NCI-H2107 treated with DMSO at 0.1 percent for 48 hours (cell line): ENCODE data around the gene CIP2A.

ENCODE experiments used
- DNase-seq: peaks from one replicate; lab custom pipeline; 2025; ENCODE audit not compliant: unreplicated experiment; lab: John Stamatoyannopoulos, UW

The CIP2A gene

DNA sequence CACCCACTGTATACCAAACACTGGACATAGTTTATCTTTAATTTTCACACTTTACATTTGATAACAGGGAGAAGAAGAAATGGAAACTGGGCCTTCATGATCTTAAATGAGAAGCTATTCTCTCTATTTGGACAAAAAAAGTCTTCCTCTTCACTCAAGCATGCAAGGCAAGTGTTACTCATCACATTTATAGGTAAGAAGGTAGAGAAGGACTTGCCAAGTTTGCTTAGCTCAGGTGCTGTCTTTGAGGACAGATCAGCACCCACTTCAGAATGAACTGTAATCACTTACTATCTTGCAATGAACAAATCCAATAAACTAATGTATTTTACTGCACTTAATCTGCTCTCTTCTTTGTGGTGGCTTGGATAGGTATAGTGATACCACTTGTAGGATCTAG is 77.7 kb downstream of the CIP2A start:
- DNase-seq: no peak

DNA sequence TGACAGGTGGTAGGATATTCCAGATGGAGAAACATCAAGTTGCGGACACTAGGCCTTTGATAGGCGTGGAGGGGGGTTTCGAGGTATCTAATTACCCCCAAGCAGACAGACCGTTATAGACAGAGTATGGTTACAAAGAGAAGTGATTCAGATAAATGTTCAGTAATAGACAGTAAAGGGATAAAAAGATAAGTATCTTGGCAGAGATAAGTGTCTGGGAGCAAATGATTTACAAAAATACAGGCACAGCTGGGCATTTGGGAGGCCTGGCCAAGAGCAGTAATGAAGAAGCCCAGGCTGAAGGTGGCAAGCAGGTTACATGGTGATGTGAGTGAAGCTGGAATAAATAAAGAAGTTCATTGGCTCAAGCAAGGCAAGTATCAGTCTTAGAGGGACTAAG is 78.2 kb downstream of the CIP2A start:
- DNase-seq: no peak

DNA sequence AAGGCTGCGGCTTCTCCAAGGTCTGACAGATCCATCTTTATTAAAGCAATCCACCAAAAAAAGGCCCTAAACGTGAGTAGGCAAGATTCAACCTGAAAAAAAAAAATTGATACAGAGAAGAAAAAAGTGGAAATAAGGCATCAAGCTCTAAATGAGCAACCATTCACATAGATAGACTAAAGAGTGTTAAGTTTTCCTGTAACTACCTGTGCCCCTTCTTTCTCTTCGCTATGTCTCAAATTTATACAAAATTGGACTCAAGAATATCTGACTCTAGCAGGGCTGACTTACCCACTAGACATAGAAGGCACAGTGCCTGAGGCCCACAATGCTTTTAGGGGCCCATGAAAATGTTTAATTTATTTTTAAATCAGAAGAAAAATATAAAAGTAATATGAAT is 78.7 kb downstream of the CIP2A start, which contains the start of gene MYH15:
Gene MYH15 (minus strand): TSS at position 101 of the 400 bp plus-strand sequence. CDS start 66 bp downstream, at position 35.
- no peak for DNase-seq

DNA sequence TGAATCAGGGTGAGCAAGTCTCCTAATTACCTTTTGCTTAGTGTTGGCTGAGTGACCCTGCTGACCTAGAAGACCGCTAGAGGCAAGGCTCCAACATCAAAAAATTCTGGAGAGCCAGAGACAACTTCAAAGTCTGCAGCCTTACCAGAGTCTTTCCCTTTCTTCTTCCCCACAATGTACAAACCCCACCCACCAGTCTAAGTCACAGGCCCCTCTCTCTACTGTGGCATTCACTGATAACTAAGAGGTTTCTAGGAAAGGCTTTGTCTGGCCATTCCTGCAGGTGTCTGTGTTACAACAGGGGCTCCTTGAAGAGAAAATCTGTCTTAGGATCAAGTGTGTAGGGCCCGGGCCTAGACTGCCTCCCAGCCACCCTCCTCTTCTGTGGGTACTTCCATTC is 79.4 kb downstream of the CIP2A start:
- DNase-seq: no peak

DNA sequence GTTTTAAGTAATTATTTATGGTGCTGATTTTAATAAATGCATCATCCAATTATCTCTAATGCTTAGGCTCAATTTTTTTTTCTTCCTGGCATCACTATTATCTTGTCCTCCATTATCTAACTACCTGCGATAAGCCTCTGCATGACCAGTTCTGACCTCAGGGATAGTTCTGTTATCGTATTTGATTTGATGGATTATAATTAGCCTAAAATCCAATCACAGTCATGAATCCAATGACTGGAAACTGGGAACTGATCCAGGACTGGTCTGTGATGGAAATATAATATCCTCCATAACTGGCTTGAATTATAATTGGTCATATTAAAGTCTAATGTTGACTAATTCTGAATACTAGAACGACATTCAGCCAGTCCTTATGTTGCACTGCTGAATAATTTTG is 80.0 kb downstream of the CIP2A start:
- DNase-seq: no peak

DNA sequence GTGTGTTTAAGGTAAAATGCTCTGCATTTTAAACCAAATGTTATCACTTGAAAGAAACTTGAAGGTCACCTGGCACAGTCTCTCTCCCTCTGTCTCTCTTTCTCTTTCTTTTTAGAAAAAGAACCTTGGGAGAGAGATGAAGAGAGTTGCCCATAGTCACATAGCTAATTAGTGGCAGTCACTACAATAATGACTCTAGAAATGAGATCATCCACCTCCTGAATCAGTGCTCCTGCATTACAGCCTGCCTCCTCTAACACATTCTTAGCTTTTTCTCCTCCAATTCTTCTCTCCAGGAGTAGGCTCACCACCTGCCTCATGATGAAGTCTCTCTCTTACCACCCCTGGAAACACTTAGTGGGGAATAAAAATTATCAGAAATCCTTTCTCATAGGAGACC is 81.3 kb downstream of the CIP2A start:
- no peak for DNase-seq

DNA sequence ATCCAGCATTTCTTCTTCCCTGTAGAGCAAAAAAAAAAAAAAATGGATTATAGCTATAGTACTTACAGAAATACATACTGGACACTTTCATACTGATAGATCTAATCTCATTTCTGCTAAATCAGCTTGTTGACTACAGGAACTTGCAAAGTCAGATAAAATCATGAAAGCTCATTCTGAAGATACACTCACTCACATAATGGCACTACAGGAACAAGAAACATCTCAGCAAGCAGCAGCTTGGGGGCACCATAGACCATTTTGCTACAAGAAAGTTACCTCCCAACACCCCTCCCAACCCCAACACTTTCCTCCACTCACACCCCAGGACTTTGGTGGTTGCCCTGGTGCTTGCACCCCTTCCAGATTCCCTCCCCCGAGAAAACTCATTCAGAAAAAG is 83.4 kb downstream of the CIP2A start:
- no peak for DNase-seq

DNA sequence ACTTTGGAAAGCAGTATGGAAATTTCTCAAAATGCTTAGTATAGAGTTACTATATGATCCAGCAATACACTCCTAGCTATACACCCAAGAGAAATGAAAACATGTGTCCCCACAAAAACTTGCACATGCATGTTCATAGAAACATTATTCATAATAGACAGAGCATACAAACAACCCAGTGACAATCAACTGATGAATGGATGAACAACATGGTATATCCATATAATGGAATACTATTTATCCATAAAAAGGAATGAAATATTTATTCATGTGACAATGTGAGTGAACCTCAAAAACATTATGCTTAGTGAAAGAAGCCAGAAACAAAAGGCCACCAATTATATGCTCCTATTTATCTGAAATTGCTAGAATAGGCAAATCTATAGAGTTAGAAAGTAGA is 85.5 kb downstream of the CIP2A start:
- DNase-seq: no peak

DNA sequence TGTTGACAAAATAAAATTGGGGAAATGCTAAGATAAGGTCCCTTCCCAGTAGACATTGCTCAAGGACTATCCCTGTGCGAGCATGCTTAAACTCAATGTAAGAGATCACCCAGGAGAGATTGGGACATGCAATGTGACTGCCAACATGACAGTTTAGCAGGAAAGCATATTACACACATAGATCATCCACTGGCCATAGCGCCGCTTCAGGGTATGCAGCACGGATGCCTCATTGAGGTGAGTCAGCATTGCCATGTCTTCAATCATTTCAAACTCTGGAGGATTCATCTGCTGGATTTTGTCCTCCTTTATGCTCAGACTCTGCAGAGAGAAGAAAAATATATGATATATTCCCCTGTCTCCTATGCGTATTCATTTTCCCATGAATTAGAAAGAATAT is 87.7 kb downstream of the CIP2A start:
- DNase-seq: no peak

DNA sequence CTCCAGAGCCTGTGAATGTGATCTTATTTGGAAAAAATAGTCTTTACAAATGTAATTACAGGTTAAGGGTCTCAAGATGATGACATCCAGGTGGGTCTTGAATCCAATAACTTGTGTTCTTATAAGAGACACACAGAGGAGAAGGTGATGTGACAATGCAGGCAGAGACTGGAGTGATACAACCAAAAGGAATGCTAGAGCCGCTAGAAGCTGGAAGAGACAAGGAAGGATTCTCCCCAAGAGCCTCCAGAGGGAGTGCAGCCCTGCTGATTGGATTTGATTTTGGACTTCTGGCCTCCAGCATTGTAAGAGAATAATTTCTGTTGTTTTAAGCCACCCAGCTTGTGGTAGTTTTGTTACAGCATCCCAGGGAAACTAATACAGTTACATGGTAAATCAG is 88.5 kb downstream of the CIP2A start:
- no peak for DNase-seq
